Measurements from ENCODE around the gene TFAP2C.

TFAP2C gene

DNA sequence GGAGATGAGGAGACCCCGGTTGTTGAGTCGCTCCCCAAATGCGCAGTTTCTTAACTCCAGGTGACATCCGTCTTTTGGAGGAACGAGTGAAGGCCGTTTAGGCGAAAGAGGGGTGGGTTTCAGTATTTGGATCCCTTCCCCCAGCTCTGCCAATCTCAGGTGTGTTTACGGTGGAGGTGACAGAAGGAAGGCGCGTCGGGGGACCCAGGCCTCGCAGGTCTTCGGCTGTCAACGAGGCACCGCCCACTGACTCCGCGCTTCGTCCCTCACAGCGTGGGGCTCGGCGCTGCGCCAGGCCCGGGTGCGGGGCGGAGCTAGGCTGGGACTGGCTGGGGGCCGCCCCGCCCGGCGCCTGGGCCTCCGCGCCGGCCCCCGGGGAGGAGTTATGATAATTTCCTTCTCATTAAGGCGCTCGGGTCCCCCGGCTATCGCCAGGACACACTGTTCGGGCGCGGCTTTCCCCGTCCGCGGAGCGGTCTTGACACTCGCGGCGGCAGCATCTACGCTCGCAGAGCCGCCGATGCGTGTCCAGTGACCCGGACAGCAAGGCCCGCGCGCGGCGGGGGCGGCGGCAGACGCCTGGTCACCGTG, at the start of gene TFAP2C:
TSS of gene TFAP2C (plus strand) at position 434 of the 591 bp plus-strand sequence. CDS start 239 bp downstream, outside the sequence.
- TF ChIP-seq, protein P1, sequence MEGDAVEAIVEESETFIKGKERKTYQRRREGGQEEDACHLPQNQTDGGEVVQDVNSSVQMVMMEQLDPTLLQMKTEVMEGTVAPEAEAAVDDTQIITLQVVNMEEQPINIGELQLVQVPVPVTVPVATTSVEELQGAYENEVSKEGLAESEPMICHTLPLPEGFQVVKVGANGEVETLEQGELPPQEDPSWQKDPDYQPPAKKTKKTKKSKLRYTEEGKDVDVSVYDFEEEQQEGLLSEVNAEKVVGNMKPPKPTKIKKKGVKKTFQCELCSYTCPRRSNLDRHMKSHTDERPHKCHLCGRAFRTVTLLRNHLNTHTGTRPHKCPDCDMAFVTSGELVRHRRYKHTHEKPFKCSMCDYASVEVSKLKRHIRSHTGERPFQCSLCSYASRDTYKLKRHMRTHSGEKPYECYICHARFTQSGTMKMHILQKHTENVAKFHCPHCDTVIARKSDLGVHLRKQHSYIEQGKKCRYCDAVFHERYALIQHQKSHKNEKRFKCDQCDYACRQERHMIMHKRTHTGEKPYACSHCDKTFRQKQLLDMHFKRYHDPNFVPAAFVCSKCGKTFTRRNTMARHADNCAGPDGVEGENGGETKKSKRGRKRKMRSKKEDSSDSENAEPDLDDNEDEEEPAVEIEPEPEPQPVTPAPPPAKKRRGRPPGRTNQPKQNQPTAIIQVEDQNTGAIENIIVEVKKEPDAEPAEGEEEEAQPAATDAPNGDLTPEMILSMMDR (IDR thresholded peaks at IDR 0.05; ENCODE audit: extremely low read depth, missing control alignments): no peak
- peak; percentile 65 for DNase-seq (ENCODE audit: low spot score)

DNA sequence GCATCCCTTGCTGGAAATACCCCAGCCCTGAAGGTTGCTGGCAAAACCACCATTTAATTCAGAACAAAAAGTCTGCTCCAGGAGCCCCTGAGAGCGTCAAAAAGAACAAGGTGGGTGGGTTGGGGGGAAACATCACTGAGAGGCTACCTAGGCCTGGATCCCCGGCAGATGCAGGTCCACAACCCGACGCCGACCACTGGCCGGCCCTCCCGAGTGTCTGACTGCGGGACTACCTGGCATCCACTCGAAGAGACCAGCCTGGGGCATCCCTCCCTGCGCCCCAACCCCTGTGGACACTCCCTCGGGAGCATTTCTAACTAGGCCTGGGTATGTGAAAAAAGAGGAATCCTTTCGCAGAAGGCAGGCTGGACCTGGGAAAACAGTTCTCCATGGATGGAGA, 48.9 kb upstream of the TFAP2C start:
- no peak for DNase-seq (ENCODE audit: low spot score)

DNA sequence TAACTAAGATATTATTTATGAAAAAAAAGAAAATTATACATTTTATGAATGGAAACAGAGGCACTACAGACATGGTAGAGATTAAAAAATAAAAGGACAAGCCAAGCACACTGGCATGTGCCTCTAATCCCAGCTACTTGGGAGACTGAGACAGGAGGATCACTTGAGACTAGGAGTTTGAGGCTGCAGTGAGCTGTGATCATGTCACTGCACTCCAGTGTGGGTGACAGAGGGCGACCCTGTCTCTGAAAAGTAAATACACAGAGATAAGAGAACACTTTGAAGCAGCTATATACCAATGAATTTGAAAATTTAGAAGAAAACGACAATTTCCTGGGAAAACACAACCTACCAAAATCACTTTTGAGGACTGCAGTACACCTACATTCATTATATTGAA, 47.4 kb upstream of the TFAP2C start:
- TF ChIP-seq, protein P1 (IDR thresholded peaks at IDR 0.05; ENCODE audit: extremely low read depth, missing control alignments): no peak

More for the DNA sequence above, 48.9 kb upstream of the TFAP2C start:
- TF ChIP-seq, protein P1 (IDR thresholded peaks at IDR 0.05; ENCODE audit: extremely low read depth, missing control alignments): no peak

DNA sequence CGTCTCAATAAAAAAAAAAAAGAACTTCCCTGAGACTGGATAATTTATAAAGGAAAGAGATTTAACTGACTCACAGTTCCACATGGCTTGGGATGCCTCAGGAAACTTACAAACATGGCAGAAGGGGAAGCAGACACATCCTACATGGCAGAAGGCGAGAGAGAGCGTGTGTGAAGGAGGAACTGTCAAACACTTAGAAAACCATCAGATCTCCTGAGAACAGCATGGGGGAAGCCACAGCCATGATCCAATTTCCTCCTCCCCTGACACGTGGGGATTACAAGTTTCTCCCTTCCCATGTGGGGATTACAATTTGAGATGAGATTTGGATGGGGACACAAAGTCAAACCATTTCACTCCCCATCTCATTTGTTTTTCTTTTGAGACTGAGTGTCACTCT, 46.6 kb upstream of the TFAP2C start:
- TF ChIP-seq, protein P1 (IDR thresholded peaks at IDR 0.05; ENCODE audit: extremely low read depth, missing control alignments): no peak
- DNase-seq (ENCODE audit: low spot score): no peak

More for the DNA sequence above, 47.4 kb upstream of the TFAP2C start:
- DNase-seq (ENCODE audit: low spot score): no peak

DNA sequence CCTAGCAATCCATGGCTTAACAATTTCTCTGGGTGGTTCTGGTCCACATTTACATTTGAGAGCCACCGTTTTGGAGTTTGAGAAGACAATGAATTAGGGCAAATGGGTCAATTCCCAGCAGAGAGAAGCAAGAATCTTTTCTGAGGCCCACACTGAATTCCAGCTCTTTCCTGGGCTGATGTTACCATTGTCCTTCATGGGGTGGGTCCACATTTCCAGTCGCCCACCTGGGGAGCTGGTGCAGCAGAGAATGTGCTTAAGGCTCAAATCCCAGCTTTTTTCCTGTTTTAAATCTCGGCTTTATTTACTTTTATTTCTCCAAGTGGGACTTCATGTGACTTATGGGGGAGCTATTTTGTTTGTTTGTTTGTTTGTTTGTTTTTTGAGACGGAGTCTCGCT, 44.2 kb upstream of the TFAP2C start:
- TF ChIP-seq, protein P1 (IDR thresholded peaks at IDR 0.05; ENCODE audit: extremely low read depth, missing control alignments): no peak

DNA sequence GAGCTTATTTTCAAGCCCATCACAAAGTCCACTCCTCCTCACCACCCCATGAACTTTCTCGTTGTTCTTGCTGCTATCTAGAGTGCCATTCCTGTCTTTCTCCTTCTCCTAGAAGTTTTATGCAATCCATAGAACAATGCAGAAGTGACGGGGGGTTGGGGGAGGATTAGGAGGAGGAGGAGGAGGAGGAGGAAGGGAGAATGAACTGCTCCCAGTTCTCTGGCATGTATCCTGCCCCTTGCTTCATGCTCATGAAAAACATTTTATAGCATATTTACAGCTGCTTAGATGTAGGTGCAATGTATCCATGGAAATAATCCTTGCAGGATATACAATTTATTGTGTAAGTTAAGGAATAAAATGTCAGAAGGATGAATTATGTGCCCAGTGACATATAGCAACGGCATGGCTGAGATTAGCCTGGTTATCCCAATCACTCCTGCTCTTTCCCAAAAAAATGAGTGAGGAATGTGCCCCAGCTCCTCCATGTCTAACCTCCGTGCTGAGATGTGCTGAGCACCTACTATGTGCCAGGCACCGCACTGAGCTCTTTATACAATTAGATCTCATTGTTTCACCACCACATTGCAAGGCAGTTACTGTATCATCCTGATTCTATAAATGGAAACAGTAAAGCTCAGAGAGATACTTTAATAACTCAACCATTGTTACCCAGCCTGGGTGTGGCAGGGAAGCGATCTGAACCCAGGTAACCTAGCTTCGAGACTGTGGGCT, 41.6 kb upstream of the TFAP2C start:
- TF ChIP-seq, protein P1 (IDR thresholded peaks at IDR 0.05; ENCODE audit: extremely low read depth, missing control alignments): no peak
- DNase-seq (ENCODE audit: low spot score): no peak

More for the DNA sequence above, 44.2 kb upstream of the TFAP2C start:
- no peak for DNase-seq (ENCODE audit: low spot score)

DNA sequence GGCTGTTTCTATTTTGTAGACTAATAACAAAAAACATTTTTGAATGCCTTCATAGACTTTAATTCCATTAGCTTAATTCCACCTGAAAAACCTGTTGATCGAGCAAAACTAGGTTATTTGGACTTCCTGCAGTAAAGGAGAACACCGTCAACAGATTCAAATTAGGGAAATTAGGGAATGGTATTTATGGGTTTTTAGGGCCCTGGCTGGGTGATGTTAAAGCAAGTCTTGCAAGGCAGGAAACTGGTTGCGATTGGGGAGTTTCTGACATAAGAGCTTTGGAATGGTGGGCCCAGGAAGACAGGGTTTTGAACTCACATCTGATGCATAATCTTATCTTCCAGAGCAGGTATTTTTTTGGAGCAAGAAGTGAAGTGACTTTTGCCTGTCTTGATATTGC, 40.1 kb upstream of the TFAP2C start:
- TF ChIP-seq, protein P1 (IDR thresholded peaks at IDR 0.05; ENCODE audit: extremely low read depth, missing control alignments): no peak
- no peak for DNase-seq (ENCODE audit: low spot score)
